ES-I3 (cell line): ENCODE data around the gene MARK1.

Source experiments
- H3K36me3 ChIP-seq: 2 replicates; pipeline ENCODE4 v1.6.1; 2013; ENCODE audit warnings: mild to moderate bottlenecking, low read length, control low read depth, moderate library complexity; ENCODE audit not compliant: insufficient read depth
- H3K4me1 ChIP-seq: 2 replicates; pipeline ENCODE4 v1.6.1; 2013; ENCODE audit warnings: mild to moderate bottlenecking, control low read depth, low read length; ENCODE audit not compliant: insufficient read depth
- H3K9ac ChIP-seq: 2 replicates; pipeline ENCODE4 v1.6.1; 2013; ENCODE audit warnings: low read depth, mild to moderate bottlenecking, low read length, moderate library complexity
- H3K9me3 ChIP-seq: 2 replicates; pipeline ENCODE4 v1.6.1; 2013; ENCODE audit warnings: mild to moderate bottlenecking, low read length, moderate library complexity; ENCODE audit not compliant: control insufficient read depth, insufficient read depth

The MARK1 gene

DNA sequence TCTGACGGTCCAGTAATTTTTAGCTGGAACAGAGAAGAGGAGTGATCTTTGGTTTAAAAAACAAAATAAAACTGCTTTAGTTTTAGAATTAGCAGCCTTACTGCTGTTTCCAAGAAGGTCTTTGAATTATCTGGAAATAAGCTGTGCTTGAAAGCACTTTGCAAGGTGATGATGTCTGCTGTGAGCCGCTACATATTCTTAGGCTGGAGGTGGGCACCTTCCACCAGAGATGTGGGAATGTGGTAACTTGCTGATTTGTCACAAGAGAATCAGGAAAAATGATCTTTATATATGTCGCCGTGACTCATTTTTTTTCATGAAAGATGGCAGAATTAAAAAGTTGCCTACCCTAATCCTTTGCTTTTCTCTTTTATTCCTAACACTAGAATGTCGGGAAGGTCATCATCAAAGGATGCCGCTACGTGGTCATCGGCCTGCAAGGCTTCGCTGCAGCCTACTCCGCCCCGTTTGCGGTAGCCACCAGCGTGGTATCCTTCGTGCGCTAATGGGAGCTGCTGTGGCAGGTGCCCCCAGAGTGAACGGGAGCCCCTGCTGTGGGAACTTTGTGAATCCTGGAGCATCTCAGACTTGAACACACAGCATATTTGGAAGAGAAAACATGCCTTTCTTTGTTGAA is 168.4 kb downstream of the MARK1 start:
- Histone ChIP-seq H3K9ac (no peak overlapping the region), H3K36me3 (no peaks in the 10 kb centered on the region), H3K9me3 (no peaks in the 10 kb centered on the region), H3K4me1 (peaks cover 10% of the 10 kb centered on the region; the same call in 1 of the 2 replicates)

- Histone ChIP-seq H3K9me3 (no peaks in the 10 kb centered on the region), H3K36me3 (no peaks in the 10 kb centered on the region), H3K9ac (no peak overlapping the region), H3K4me1 (peaks cover 10% of the 10 kb centered on the region; the same call in 1 of the 2 replicates)
Observed at GRCh38 chr1:220696863-220697231, 168.9 kb downstream of the MARK1 start.

- Histone ChIP-seq H3K9ac (no peak overlapping the region), H3K9me3 (no peaks in the 10 kb centered on the region), H3K36me3 (no peaks in the 10 kb centered on the region), H3K4me1 (peaks cover 10% of the 10 kb centered on the region; the same call in 1 of the 2 replicates)
Observed at GRCh38 chr1:220697326-220697725, 169.4 kb downstream of the MARK1 start.

GRCh38 chr1:220698607-220699016 is 170.7 kb downstream of the MARK1 start:
- Histone ChIP-seq H3K9ac (no peak overlapping the region), H3K36me3 (no peaks in the 10 kb centered on the region), H3K9me3 (no peaks in the 10 kb centered on the region), H3K4me1 (peaks cover 10% of the 10 kb centered on the region; the same call in 1 of the 2 replicates)

DNA sequence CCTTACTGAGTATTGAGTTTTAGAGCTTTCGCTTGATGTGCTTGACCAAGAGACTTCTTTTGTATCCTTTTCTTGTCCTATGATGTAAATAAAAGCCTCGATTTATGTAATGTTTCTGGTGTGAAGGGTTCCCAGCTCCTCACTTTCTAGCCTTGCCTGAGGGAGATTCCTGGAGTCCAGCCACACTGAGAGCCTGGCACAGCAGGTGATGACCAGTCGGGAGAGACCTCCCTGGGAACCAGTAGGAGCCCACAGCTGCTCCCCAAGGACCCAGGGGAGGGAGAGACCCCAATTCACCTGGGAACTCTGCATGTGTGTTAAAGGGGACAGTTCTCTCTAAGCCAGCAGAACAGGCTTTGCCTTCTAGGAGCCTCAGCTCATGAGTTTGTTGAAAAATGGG is 171.1 kb downstream of the MARK1 start:
- no peaks in the 10 kb centered on the region for H3K36me3 ChIP-seq
- no peak overlapping the region for H3K9ac ChIP-seq
- H3K4me1 ChIP-seq, result peaks cover 10% of the 10 kb centered on the region; the same call in 1 of the 2 replicates
- H3K9me3 ChIP-seq, result no peaks in the 10 kb centered on the region

DNA sequence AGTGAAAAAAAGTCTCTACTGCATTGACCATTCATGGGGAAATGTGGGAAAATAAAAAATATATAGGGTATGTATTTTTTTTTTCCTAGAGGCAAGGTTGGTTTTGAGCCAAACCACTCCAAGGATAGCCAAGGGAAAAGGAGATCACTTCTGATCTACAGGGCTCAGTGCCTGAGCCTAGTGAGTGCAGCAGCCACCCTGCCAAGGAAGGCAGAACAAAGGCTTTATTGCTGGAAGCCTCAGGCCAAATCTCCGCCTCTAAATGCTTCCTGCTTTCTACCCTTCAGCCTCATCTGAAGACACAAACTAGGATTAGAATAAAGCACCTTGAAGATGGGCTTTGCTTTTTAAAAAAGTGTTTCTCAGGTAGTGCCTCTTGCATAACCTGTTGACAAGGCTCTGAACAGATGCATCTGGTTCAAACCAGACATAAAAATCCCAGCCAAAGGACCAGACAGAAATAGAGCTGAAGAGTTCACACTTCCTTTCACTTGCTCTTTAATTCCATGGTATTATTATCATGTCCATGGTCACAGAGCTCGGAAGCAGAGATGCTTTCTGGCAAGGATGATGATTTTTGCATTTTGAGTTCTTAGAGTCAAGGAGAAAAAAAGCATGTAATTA is 172.7 kb downstream of the MARK1 start:
- Histone ChIP-seq H3K9ac (no peak overlapping the region), H3K9me3 (no peaks in the 10 kb centered on the region), H3K36me3 (no peaks in the 10 kb centered on the region), H3K4me1 (peaks cover 10% of the 10 kb centered on the region; the same call in 1 of the 2 replicates)

- Histone ChIP-seq H3K9me3 (no peaks in the 10 kb centered on the region), H3K36me3 (no peaks in the 10 kb centered on the region), H3K9ac (no peak overlapping the region), H3K4me1 (peaks cover 10% of the 10 kb centered on the region; the same call in 1 of the 2 replicates)
Observed at GRCh38 chr1:220701974-220702373, 174.0 kb downstream of the MARK1 start.

DNA sequence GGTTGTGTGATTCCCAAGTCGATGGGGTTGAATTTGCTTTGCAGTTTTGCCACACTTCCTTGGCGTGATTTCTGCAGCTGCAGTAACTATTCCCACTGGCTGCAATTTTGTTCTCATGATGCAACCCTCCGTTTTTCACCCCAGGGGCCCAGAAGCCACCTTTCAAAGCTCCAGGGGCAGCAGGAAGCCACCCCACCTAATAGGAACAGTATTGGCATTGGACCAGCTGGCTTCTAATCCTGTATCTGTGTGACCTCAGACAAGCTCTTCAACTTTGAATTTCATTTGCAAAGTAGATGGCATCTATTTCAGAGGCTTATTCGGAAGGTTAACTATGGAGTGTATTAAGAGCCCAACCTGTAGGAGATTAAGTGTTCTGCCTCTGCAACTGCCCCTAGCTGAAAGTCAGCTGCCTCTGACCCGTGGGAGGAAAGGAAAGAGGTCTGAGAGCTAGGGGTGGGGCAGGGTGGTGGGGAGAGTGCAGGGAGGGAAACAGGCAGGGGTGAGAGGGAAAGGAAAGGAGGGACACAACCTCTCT is 174.9 kb downstream of the MARK1 start:
- Histone ChIP-seq H3K9ac (no peak overlapping the region), H3K36me3 (no peaks in the 10 kb centered on the region), H3K4me1 (peaks cover 10% of the 10 kb centered on the region; the same call in 1 of the 2 replicates), H3K9me3 (no peaks in the 10 kb centered on the region)

DNA sequence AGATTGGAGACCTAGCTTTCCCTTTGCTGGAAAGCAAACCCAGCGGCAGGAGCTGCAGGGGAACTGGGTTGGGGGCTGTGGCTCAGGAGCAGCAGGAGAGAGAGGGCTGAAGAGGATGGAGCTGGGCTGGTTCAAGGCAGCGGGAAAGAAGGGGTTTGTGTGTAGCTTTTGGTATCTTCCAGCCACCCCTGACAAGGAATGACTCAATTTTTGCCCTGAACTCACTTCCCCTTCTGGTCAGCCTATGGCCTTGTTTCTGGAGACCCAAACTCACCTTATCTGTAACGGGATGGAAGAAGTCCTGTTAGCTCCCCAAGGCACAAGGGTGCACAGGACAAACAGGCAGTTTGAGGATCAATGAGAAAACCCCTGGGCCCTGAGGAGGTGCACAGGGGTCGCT is 175.4 kb downstream of the MARK1 start:
- H3K36me3 ChIP-seq, result no peaks in the 10 kb centered on the region
- H3K4me1 ChIP-seq, result peaks cover 10% of the 10 kb centered on the region; the same call in 1 of the 2 replicates
- no peaks in the 10 kb centered on the region for H3K9me3 ChIP-seq
- H3K9ac ChIP-seq, result no peak overlapping the region

GRCh38 chr1:220705782-220706181 is 177.8 kb downstream of the MARK1 start:
- Histone ChIP-seq H3K4me1 (peaks cover 3% of the 10 kb centered on the region; the same call in 1 of the 2 replicates), H3K9ac (no peak overlapping the region), H3K9me3 (no peaks in the 10 kb centered on the region), H3K36me3 (no peaks in the 10 kb centered on the region)

DNA sequence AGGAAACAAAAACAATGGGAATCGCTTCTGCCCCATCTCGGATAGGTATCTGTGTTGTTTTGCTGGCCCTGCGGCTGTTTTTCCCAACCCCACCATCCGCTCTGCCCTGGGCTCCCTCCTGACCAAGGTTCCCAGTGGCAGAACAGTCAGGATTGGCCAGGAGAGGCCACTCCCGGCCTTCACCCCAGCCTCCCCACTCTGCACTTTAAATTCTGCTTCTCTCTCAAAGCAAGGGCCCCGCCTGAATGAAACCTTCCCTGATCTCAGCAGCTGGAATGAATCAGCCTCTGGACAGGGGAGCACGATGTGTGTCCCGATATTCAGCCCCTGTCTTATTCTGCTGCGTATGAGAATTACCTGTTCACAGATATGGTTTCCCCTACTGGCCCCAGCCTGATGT is 178.5 kb downstream of the MARK1 start:
- Histone ChIP-seq H3K4me1 (no peaks in the 10 kb centered on the region), H3K9ac (no peak overlapping the region), H3K9me3 (no peaks in the 10 kb centered on the region), H3K36me3 (no peaks in the 10 kb centered on the region)

GRCh38 chr1:220707160-220707559 is 179.2 kb downstream of the MARK1 start:
- Histone ChIP-seq H3K36me3 (no peaks in the 10 kb centered on the region), H3K4me1 (no peaks in the 10 kb centered on the region), H3K9ac (no peak overlapping the region), H3K9me3 (no peaks in the 10 kb centered on the region)

DNA sequence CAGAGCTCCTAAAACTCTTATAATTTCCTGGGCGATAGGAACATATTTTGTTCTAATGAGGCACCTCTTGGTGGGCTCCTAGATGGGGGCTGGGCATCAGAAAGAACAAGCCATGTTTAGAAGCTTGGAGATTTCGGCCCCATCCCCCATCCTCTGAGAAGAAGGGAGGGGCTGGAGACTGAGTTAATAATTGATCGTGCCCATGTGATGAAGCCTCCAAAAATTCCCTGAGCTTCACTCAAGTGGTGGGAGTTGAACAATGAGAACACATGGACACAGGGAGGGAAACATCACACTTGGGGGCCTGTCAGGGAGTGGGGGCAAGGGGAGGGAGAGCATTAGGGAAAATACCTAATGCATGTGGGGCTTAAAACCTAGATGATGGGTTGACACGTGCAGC is 180.3 kb downstream of the MARK1 start:
- Histone ChIP-seq H3K36me3 (no peaks in the 10 kb centered on the region), H3K9ac (no peak overlapping the region), H3K4me1 (no peaks in the 10 kb centered on the region), H3K9me3 (no peaks in the 10 kb centered on the region)

- Histone ChIP-seq H3K4me1 (no peaks in the 10 kb centered on the region), H3K36me3 (no peaks in the 10 kb centered on the region), H3K9ac (no peak overlapping the region)
Observed at GRCh38 chr1:220708936-220709801, 181.2 kb downstream of the MARK1 start.

More at GRCh38 chr1:220708936-220709801, 181.2 kb downstream of the MARK1 start:
- H3K9me3 ChIP-seq, result 0 out of 2 replicates have a peak, but pooled peaks cover 5% of the 10 kb centered on the region
